ENCODE measurements around the gene CD99L2.

- TF ChIP-seq EZH2 (IDR thresholded peaks at IDR 0.05; ENCODE audit: insufficient read depth, poor library complexity, severe bottlenecking) (no peak), EZH2phosphoT487 (IDR thresholded peaks at IDR 0.05; ENCODE audit: insufficient read depth, low read depth) (no peak)
Measured at GRCh38 chrX:150761819-150762216, 136.7 kb downstream of the CD99L2 start.

All from GM23248 (cell line).